Cardiac fibroblast (primary cell): ENCODE measurements around the gene PLA2G4C.

ENCODE experiments used
- DNase-seq, 2 donors: peaks; one replicate each; pipeline versions ENCODE4 v3.0.0 to v3.0.0-alpha.2; 2010; ENCODE audit warnings: low read depth in 2 of 2
- H3K4me3 ChIP-seq, 2 donors: replicated peaks in 1 of 2; 1 replicate in 1 of 2; 2 replicates in 1 of 2; pipeline ENCODE4 v1.5.1; 2011; ENCODE audit warnings: low read depth in 2 of 2, low read length in 2 of 2, mild to moderate bottlenecking in 2 of 2, moderate library complexity in 1 of 2
- CTCF ChIP-seq: IDR thresholded peaks from one replicate; pipeline ENCODE4 v1.5.1; 2011; ENCODE audit warnings: low read depth, mild to moderate bottlenecking, low read length, inconsistent platforms

The PLA2G4C gene

GRCh38 chr19:48041877-48042580, 68.6 kb downstream of the PLA2G4C start:
- no peak for DNase-seq
- no peak for TF ChIP-seq CTCF
- H3K4me3 ChIP-seq, result no peak overlapping the region

- DNase-seq, result no peak
- no peak for TF ChIP-seq CTCF
- no peak overlapping the region for H3K4me3 ChIP-seq
Observed at GRCh38 chr19:48036765-48037164, 73.9 kb downstream of the PLA2G4C start.

GRCh38 chr19:48033604-48034003, 77.0 kb downstream of the PLA2G4C start:
- DNase-seq, result no peak
- H3K4me3 ChIP-seq, result no peak overlapping the region
- no peak for TF ChIP-seq CTCF

DNA sequence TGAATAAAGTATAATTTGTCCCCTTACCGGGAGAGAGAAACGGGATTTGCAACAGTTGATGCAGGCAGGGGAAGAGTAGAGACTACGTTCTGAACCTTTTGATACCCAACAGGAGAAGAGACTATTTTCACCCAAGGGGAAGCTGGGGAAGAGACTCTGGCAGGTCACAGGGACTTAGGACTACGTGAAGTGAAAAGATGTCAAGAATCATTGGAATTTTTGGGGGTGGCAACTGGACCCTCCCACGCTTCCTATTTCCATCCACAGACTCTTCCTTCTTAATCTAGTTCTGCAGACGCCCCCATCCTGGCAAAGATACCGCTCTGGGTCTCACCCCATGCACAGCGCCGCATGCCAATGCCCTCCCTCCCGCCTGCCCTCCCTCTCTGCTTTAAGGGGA, 80.5 kb downstream of the PLA2G4C start:
- DNase-seq, result no peak
- no peak for TF ChIP-seq CTCF
- no peak overlapping the region for H3K4me3 ChIP-seq

DNA sequence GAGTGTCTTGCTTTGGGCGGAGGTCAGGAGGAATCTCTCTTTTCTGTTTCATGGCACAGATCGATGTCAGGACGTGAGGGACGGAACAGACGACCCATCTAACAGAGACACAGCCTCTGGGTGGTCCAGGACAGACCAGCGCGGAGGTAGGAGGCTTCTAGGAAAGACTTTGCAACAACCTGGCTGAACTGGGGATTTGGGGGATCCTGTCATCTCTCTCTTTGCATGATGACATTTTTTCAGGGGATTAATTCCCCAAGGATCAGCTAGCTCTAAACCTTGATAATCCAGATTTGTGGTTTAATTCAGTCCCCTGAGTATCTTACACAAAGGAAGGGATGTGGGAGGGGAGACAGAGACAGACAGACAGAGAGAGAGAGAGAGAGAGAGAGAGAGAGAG, 81.2 kb downstream of the PLA2G4C start:
- DNase-seq, result no peak
- no peak for TF ChIP-seq CTCF
- no peak overlapping the region for H3K4me3 ChIP-seq

DNA sequence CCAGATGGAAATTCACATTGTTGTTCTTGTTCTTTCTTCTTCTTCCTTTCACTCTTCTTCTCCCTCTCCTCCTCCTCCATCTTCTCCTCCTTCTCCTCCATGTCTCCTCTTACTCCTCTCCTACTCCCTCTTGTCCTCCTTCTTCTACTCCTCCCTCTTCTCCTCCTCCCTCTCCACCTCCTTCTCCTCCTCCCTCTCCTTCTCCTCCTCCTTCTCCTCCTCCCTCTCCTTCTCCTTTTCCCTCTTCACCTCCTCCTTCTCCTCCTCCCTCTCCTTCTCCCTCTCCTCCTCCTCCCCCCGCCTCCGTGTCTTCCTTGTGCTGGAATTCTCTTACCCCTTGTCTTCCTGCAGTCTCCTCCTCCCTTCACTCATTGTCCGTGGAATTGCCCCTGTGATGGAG, 85.1 kb downstream of the PLA2G4C start:
- H3K4me3 ChIP-seq, result no peak overlapping the region
- no peak for TF ChIP-seq CTCF
- no peak for DNase-seq

- DNase-seq, result no peak
- H3K4me3 ChIP-seq, result no peak overlapping the region
- no peak for TF ChIP-seq CTCF
Observed at GRCh38 chr19:48023518-48023917, 87.1 kb downstream of the PLA2G4C start.
